ENCODE results near the gene ADGRE1.

The ADGRE1 gene

GRCh38 chr19:6891761-6892385 is 4.5 kb downstream of the ADGRE1 start:
- no peak for TF ChIP-seq ZNF8 (CRISPR knock-in tag; IDR thresholded peaks at IDR 0.05)
- TF ChIP-seq GLIS3 (CRISPR knock-in tag; IDR thresholded peaks at IDR 0.05), result no peak
- no peak for TF ChIP-seq TCF4 (CRISPR knock-in tag; IDR thresholded peaks at IDR 0.05; ENCODE audit: borderline replicate concordance)
- TF ChIP-seq ZFP3 (CRISPR knock-in tag; IDR thresholded peaks at IDR 0.05), result no peak
- TF ChIP-seq CSRNP3 (CRISPR knock-in tag; IDR thresholded peaks at IDR 0.05), result no peak
- TF ChIP-seq PPARA (CRISPR knock-in tag; IDR thresholded peaks at IDR 0.05; ENCODE audit: borderline replicate concordance), result no peak
- no peak for TF ChIP-seq ZC3H10 (CRISPR knock-in tag; IDR thresholded peaks at IDR 0.05)
- no peak for TF ChIP-seq RARB (CRISPR knock-in tag; IDR thresholded peaks at IDR 0.05)
- no peak for TF ChIP-seq TSHZ2 (CRISPR knock-in tag; IDR thresholded peaks at IDR 0.05)
- no peak for TF ChIP-seq BACH2 (CRISPR knock-in tag; IDR thresholded peaks at IDR 0.05; ENCODE audit: borderline replicate concordance)
- no peak for TF ChIP-seq ZFP30 (CRISPR knock-in tag; IDR thresholded peaks at IDR 0.05)
- no peak for TF ChIP-seq ZNF70 (CRISPR knock-in tag; IDR thresholded peaks at IDR 0.05)
- TF ChIP-seq ARNTL (CRISPR knock-in tag; IDR thresholded peaks at IDR 0.05; ENCODE audit: borderline replicate concordance, low read depth), result no peak
- ATAC-seq, result no peak

- no peak for ATAC-seq
- no peak for TF ChIP-seq ESRRG (CRISPR knock-in tag; IDR thresholded peaks at IDR 0.05)
- no peak for TF ChIP-seq TOX (CRISPR knock-in tag; IDR thresholded peaks at IDR 0.05; ENCODE audit: borderline replicate concordance)
- TF ChIP-seq OSR1 (CRISPR knock-in tag; IDR thresholded peaks at IDR 0.05), result no peak
- TF ChIP-seq BACH2 (CRISPR knock-in tag; IDR thresholded peaks at IDR 0.05; ENCODE audit: borderline replicate concordance), result no peak
- TF ChIP-seq ZNF565 (CRISPR knock-in tag; conservative IDR thresholded peaks at IDR 0.05; ENCODE audit: low read depth), result no peak
These were observed 6.9 kb downstream of the ADGRE1 start for GRCh38 chr19:6894313-6894712.

GRCh38 chr19:6903446-6903845 is 16.1 kb downstream of the ADGRE1 start:
- TF ChIP-seq SNAI2 (CRISPR knock-in tag; IDR thresholded peaks at IDR 0.05) (no peak), ZFP3 (CRISPR knock-in tag; IDR thresholded peaks at IDR 0.05) (no peak)
- ATAC-seq, result no peak

- ATAC-seq, result no peak
- TF ChIP-seq PATZ1 (CRISPR knock-in tag; IDR thresholded peaks at IDR 0.05; ENCODE audit: borderline replicate concordance), result no peak
- TF ChIP-seq ZC3H10 (CRISPR knock-in tag; IDR thresholded peaks at IDR 0.05), result no peak
- no peak for TF ChIP-seq GLIS3 (CRISPR knock-in tag; IDR thresholded peaks at IDR 0.05)
- no peak for TF ChIP-seq CSDC2 (CRISPR knock-in tag; IDR thresholded peaks at IDR 0.05)
- TF ChIP-seq ZNF70 (CRISPR knock-in tag; IDR thresholded peaks at IDR 0.05), result no peak
- TF ChIP-seq TCF4 (CRISPR knock-in tag; IDR thresholded peaks at IDR 0.05; ENCODE audit: borderline replicate concordance), result no peak
- TF ChIP-seq ESRRG (CRISPR knock-in tag; IDR thresholded peaks at IDR 0.05), result no peak
- TF ChIP-seq ZFP30 (CRISPR knock-in tag; IDR thresholded peaks at IDR 0.05), result no peak
- TF ChIP-seq CSRNP3 (CRISPR knock-in tag; IDR thresholded peaks at IDR 0.05), result no peak
- TF ChIP-seq TSHZ2 (CRISPR knock-in tag; IDR thresholded peaks at IDR 0.05), result no peak
- TF ChIP-seq ARNTL (CRISPR knock-in tag; IDR thresholded peaks at IDR 0.05; ENCODE audit: borderline replicate concordance, low read depth), result no peak
- TF ChIP-seq CREB5 (CRISPR knock-in tag; IDR thresholded peaks at IDR 0.05; ENCODE audit: low read depth), result no peak
- no peak for TF ChIP-seq ZNF8 (CRISPR knock-in tag; IDR thresholded peaks at IDR 0.05)
These were observed 19.2 kb downstream of the ADGRE1 start for GRCh38 chr19:6906559-6907060.

All from SK-N-SH treated with all-trans-retinoic acid at 6 μM for 48 hours (cell line).